ENCODE measurements around the gene PCDH12.

GRCh38 chr5:141931694-141932093 lies 26.3 kb downstream of the PCDH12 start:
- TF ChIP-seq EZH2 (IDR thresholded peaks at IDR 0.05; ENCODE audit: borderline replicate concordance, low read length) (no peak), CTCF (conservative IDR thresholded peaks at IDR 0.05 in 1 of 2, IDR thresholded peaks at IDR 0.05 in 1 of 2; ENCODE audit: extremely low read depth in 1 of 2, insufficient read depth in 1 of 2, low read depth in 1 of 2, low read length in 2 of 2) (no peak)
